ENCODE results near the gene ACTL10.

Gene ACTL10

GRCh38 chr20:33656783-33657703, 9.7 kb upstream of the ACTL10 start:
- H3K36me3 ChIP-seq (ENCODE audit: control insufficient read depth in 2 of 2, insufficient read depth in 1 of 2, low read length in 2 of 2), result peaks cover 0 to 47% of the 10 kb centered on the region in 2 experiments; a peak in 1 of 3 replicates
- ChIA-PET POLR2A (no interaction called here), CTCF (interaction anchor here (0.5 to 2.6 kb wide), 2 partner anchors 200 to 356 kb away, joined by 3 to 7 read pairs; no protein-coding TSS in a partner anchor)
- H3K4me3 ChIP-seq (ENCODE audit: low read depth, low read length), result no peak overlapping the region
- no peak overlapping the region for H3K27ac ChIP-seq (ENCODE audit: extremely low read depth, low read depth, low read length)
- H3K4me1 ChIP-seq (ENCODE audit: control insufficient read depth, insufficient read depth, low read length), result no peaks in the 10 kb centered on the region
- no peaks in the 10 kb centered on the region for H3K9me3 ChIP-seq (ENCODE audit: control insufficient read depth, insufficient read depth, low read depth, low read length)
- no peak for TF ChIP-seq ZNF2 (tag by site-specific recombination; IDR thresholded peaks at IDR 0.05)
- TF ChIP-seq ZSCAN4 (tag by site-specific recombination; IDR thresholded peaks at IDR 0.05), result no peak
- no peak for TF ChIP-seq ZNF777 (tag by site-specific recombination; IDR thresholded peaks at IDR 0.05; ENCODE audit: borderline replicate concordance)
- TF ChIP-seq TCF7L2 (IDR thresholded peaks at IDR 0.05; ENCODE audit: borderline replicate concordance, low read depth, low read length), result no peak
- TF ChIP-seq ZNF16 (tag by site-specific recombination; IDR thresholded peaks at IDR 0.05; ENCODE audit: low read depth), result no peak
- TF ChIP-seq PATZ1 (tag by site-specific recombination; IDR thresholded peaks at IDR 0.05), result no peak
- TF ChIP-seq, protein P1, sequence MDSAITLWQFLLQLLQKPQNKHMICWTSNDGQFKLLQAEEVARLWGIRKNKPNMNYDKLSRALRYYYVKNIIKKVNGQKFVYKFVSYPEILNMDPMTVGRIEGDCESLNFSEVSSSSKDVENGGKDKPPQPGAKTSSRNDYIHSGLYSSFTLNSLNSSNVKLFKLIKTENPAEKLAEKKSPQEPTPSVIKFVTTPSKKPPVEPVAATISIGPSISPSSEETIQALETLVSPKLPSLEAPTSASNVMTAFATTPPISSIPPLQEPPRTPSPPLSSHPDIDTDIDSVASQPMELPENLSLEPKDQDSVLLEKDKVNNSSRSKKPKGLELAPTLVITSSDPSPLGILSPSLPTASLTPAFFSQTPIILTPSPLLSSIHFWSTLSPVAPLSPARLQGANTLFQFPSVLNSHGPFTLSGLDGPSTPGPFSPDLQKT (IDR thresholded peaks at IDR 0.05; ENCODE audit: borderline replicate concordance, low read depth, low read length), result no peak
- no peak for TF ChIP-seq ZNF292 (tag by site-specific recombination; IDR thresholded peaks at IDR 0.05; ENCODE audit: borderline replicate concordance, low read depth)
- TF ChIP-seq, protein P2, sequence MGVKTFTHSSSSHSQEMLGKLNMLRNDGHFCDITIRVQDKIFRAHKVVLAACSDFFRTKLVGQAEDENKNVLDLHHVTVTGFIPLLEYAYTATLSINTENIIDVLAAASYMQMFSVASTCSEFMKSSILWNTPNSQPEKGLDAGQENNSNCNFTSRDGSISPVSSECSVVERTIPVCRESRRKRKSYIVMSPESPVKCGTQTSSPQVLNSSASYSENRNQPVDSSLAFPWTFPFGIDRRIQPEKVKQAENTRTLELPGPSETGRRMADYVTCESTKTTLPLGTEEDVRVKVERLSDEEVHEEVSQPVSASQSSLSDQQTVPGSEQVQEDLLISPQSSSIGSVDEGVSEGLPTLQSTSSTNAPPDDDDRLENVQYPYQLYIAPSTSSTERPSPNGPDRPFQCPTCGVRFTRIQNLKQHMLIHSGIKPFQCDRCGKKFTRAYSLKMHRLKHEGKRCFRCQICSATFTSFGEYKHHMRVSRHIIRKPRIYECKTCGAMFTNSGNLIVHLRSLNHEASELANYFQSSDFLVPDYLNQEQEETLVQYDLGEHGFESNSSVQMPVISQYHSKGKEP (tag by site-specific recombination; IDR thresholded peaks at IDR 0.05), result no peak

DNA sequence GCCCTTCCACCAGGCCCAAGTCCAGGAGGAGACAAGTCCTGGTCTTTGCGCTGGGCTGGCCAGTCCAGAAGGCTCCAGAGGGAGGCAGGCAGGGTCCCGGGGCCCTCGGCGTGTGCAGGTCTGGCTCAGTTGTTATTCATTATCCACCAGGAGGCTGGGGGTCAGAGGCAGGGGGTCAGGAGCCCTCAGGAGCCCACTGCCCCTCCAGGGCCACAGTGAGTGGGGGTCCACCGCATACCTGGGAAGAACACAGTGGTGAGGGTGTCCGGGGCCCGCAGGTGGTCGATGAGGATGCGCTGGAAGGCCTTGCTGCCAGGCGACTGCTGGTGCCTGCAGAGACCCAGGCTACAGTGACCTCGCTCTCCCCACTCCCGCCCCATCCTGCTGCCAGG, 9.0 kb upstream of the ACTL10 start:
- TF ChIP-seq ZNF560 (tag by site-specific recombination; IDR thresholded peaks at IDR 0.05; ENCODE audit: borderline replicate concordance), result no peak
- TF ChIP-seq ZBTB20 (tag by site-specific recombination; IDR thresholded peaks at IDR 0.05), result peak; percentile 26; the same call in 1 of the 2 replicates
- TF ChIP-seq ZFHX2 (tag by site-specific recombination; conservative IDR thresholded peaks at IDR 0.05), result no peak
- no peak for TF ChIP-seq ZNF146 (tag by site-specific recombination; IDR thresholded peaks at IDR 0.05)
- Histone ChIP-seq H3K4me1 (ENCODE audit: control insufficient read depth, insufficient read depth, low read length) (no peaks in the 10 kb centered on the region), H3K36me3 (ENCODE audit: control insufficient read depth in 2 of 2, insufficient read depth in 1 of 2, low read length in 2 of 2) (peaks cover 0 to 47% of the 10 kb centered on the region in 2 experiments; a peak in 1 of 3 replicates), H3K9me3 (ENCODE audit: control insufficient read depth, insufficient read depth, low read depth, low read length) (no peaks in the 10 kb centered on the region), H3K27ac (ENCODE audit: extremely low read depth, low read depth, low read length) (no peak overlapping the region), H3K4me3 (ENCODE audit: low read depth, low read length) (no peak overlapping the region)
- CTCF ChIA-PET, result interaction anchor here (0.5 kb wide), 1 partner anchor 357 kb away, joined by 3 read pairs; no protein-coding TSS in a partner anchor
- POLR2A ChIA-PET, result no interaction called here

- no peak overlapping the region for H3K27ac ChIP-seq (ENCODE audit: extremely low read depth, low read depth, low read length)
- H3K36me3 ChIP-seq (ENCODE audit: control insufficient read depth in 2 of 2, insufficient read depth in 1 of 2, low read length in 2 of 2), result peaks cover 0 to 47% of the 10 kb centered on the region in 2 experiments; a peak in 1 of 3 replicates
- TF ChIP-seq, protein P3, sequence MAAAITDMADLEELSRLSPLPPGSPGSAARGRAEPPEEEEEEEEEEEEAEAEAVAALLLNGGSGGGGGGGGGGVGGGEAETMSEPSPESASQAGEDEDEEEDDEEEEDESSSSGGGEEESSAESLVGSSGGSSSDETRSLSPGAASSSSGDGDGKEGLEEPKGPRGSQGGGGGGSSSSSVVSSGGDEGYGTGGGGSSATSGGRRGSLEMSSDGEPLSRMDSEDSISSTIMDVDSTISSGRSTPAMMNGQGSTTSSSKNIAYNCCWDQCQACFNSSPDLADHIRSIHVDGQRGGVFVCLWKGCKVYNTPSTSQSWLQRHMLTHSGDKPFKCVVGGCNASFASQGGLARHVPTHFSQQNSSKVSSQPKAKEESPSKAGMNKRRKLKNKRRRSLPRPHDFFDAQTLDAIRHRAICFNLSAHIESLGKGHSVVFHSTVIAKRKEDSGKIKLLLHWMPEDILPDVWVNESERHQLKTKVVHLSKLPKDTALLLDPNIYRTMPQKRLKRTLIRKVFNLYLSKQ (tag by site-specific recombination; IDR thresholded peaks at IDR 0.05; ENCODE audit: borderline replicate concordance), result no peak
- POLR2A ChIA-PET, result no interaction called here
- CTCF ChIA-PET, result no interaction called here
- no peaks in the 10 kb centered on the region for H3K4me1 ChIP-seq (ENCODE audit: control insufficient read depth, insufficient read depth, low read length)
- H3K4me3 ChIP-seq (ENCODE audit: low read depth, low read length), result no peak overlapping the region
- H3K9me3 ChIP-seq (ENCODE audit: control insufficient read depth, insufficient read depth, low read depth, low read length), result no peaks in the 10 kb centered on the region
These were observed 8.2 kb upstream of the ACTL10 start for GRCh38 chr20:33658510-33658909.
